ENCODE measurements around the gene IKBKE.

DNA sequence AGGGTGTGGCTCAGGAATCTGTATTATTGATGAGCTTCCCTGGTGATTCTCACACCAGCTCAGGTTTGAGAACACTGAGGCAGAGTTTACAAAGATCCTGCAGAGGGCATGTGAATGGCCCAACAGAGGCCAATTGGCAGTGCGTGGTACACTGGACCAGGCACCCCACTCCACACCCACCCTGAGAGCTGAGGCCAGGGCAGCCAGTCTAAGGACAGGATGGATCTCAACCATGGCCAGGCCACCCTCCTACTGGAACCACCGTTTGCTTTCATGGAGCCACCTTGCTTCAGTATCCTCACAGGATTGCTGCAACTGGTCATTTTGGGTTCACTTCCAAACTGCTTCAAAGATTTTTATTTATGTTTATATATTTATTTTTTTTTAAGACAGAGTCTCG, 29.8 kb downstream of the IKBKE start:
- no peak for TF ChIP-seq CTCF (tag by site-specific recombination; IDR thresholded peaks at IDR 0.05)
- no peak for TF ChIP-seq ZSCAN4 (tag by site-specific recombination; IDR thresholded peaks at IDR 0.05)
- no peak for TF ChIP-seq ZNF133 (tag by site-specific recombination; IDR thresholded peaks at IDR 0.05)
- TF ChIP-seq ZNF221 (tag by site-specific recombination; IDR thresholded peaks at IDR 0.05; ENCODE audit: borderline replicate concordance): no peak
- TF ChIP-seq ZIC2 (tag by site-specific recombination; IDR thresholded peaks at IDR 0.05): no peak
- TF ChIP-seq ZNF521 (tag by site-specific recombination; IDR thresholded peaks at IDR 0.05): no peak
- no peak for TF ChIP-seq ZNF202 (tag by site-specific recombination; IDR thresholded peaks at IDR 0.05; ENCODE audit: borderline replicate concordance)
- TF ChIP-seq TCF7L2 (IDR thresholded peaks at IDR 0.05; ENCODE audit: borderline replicate concordance, low read depth, low read length): no peak
- TF ChIP-seq SETDB1 (IDR thresholded peaks at IDR 0.05; ENCODE audit: insufficient read length, low read length): no peak
- TF ChIP-seq KLF7 (tag by site-specific recombination; IDR thresholded peaks at IDR 0.05; ENCODE audit: borderline replicate concordance): no peak
- no peak for TF ChIP-seq ZNF274 (IDR thresholded peaks at IDR 0.05; ENCODE audit: low read length)
- TF ChIP-seq ZNF274 (tag by site-specific recombination; IDR thresholded peaks at IDR 0.05; ENCODE audit: borderline replicate concordance): no peak
